ENCODE data around the gene DNAH9.

Gene DNAH9

DNA sequence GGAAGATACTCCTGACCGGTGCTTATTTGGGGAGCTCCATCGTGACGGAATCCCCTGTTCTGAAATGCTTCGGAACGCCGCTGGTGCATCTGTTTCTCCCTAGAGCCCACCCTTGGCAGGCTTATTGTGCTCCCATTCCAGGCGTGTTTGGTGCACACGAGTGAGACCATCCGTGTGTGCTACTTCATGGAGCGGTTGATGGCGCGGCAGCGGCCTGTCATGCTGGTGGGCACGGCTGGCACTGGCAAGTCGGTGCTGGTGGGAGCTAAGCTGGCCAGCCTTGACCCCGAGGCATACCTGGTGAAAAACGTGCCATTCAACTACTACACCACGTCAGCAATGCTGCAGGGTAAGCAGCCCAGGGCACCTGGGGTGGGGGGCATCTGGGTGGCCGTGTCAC lies 170.7 kb downstream of the DNAH9 start:
- DNase-seq (ENCODE audit: low read depth in 2 of 2), result no peak

DNA sequence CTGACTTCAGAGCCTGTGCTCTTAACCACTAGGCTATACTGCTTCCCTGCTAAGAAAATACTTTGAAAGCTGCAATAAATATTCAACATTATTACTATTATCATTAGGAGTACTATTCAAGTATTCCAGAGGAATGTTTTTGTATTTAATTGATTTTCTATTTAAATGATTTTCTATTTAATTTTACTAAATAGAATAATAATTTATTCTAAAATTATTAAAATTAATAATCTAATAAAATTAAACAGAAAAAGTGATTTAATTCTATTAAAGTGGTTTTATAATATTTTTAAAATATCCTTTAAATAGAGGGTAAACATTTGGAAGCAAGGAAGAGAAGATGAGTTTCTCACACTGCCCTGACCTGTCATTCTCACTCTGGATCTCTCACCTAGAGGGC lies 173.8 kb downstream of the DNAH9 start:
- no peak for DNase-seq (ENCODE audit: low read depth in 2 of 2)

GRCh38 chr17:11779892-11780291 lies 181.6 kb downstream of the DNAH9 start:
- no peak for DNase-seq (ENCODE audit: low read depth in 2 of 2)

- DNase-seq (ENCODE audit: low read depth in 2 of 2), result no peak
Measured at GRCh38 chr17:11780621-11781020, 182.4 kb downstream of the DNAH9 start.

DNA sequence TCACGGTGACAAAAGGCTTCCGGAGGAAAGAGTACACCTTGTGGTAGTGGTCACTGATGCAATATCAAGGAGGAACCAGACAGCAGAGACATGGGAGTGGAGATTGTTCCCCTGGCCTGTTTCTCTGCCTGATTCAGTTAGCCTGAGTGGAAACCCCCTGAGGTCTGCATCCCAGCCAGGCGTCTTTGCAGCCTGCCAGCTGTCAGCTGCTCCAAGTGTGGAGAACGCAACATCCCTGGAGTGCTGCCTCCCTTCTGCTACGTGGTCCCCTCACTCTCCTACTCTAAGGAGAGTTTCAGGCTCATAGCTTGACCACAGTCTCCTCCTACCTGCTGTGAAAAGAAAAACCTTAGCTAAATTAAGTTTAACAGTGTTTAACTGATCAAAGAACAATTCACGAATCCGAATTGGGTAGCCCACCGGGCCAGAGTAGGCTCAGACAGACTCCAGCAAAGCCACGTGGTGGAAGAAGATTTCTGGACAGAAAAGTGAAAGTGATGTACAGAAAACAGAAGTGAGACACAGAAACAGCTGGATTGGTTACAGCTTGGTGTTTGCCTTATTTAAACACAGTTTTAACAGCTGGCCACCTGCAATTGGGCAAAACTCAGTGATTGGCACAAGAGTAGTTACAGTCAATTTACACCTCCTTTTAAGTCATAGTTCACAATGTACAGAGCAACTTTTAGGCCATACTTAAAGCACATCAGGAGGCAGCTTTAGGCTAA lies 188.6 kb downstream of the DNAH9 start:
- DNase-seq (ENCODE audit: low read depth in 2 of 2), result no peak

GRCh38 chr17:11795906-11796305 lies 197.6 kb downstream of the DNAH9 start:
- DNase-seq (ENCODE audit: low read depth in 2 of 2), result no peak

- no peak for DNase-seq (ENCODE audit: low read depth in 2 of 2)
Measured at GRCh38 chr17:11797803-11798202, 199.5 kb downstream of the DNAH9 start.

DNA sequence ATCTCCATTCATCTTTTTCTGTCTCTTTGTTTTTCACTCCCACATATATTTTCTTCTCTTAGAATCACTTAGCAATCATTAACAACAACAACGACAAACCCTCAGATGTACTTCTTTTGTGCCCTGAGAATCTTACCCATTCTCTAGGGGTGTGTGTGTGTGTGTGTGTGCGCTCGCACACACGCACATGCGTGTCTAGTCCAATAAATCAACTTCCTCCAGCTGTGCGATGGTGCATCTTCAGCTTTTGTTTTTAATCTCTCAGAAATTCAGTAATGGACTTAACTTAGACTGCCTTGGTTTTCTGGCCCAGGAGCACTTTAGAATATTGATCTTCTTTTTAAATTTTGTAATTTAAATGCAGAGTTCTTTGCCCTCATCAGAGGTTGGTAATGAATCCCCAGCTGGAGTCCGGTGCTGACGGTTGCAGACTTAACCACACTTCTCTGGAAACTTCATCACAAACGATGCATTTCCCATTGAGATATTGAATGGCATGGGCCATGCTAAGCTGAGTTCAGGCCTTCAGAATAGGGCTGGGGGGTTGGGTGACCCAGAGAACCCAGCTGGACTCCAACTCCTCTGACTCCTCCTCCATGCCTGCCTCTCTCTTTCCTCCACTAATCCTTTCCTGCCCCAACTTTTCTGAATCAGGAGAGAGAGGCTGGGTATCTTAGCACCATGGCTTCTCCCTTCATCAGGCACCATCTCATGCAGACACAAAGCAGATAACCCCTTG lies 205.1 kb downstream of the DNAH9 start:
- no peak for DNase-seq (ENCODE audit: low read depth in 2 of 2)

- DNase-seq (ENCODE audit: low read depth in 2 of 2), result no peak
Measured at GRCh38 chr17:11805138-11805537, 206.9 kb downstream of the DNAH9 start.

DNA sequence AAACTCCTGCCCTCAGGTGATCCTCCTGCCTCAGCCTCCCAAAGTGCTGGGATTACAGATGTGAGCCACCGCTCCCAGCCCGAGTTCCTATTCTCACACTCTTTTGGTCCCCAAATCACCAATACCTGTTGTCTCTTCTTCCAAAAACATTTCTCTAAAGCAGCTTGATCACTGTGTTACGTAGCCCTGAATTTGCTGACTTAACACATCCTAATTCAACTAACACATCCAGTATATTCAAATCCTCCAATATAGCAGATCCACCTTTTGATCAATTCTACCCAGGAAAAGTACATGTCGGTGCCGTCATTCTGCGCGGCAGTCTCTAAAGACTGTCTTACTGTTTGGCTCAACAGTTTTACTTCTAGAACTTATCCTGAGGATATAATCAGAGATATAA lies 207.7 kb downstream of the DNAH9 start:
- no peak for DNase-seq (ENCODE audit: low read depth in 2 of 2)

DNA sequence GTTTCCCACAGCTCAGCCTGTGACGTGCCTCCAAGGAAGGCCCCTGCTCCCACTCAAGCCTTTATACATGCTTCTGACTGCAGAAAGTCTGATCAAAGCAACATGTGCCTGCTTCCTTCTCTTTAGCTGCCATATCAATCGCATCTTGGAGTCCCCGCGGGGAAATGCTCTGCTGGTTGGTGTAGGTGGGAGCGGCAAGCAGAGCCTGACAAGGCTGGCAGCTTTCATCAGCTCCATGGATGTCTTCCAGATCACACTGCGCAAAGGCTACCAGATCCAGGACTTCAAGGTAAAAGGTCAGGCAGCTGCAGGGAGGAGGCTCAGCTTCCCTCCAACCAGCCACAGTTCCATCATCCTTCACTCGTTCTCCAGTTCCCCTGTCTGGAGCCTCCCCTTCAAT lies 209.3 kb downstream of the DNAH9 start:
- no peak for DNase-seq (ENCODE audit: low read depth in 2 of 2)

DNA sequence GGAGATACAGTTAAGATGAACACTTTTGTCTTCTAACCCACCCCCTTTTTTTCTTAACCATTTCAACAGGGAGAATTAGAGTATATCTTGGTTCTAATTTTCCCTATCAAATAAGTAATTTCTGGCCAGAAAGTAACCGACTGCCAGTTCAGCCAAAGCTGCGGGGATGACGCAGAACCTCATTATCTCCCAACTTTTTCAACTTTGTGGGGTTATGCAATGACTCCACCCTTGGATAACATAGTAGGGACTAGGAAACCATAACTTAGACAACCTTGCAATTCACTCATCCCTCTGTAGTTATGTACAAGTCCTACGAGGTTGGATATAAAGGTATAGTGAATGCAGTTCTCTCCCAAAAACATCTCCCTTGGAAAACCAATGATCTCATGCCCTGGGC lies 215.0 kb downstream of the DNAH9 start:
- no peak for DNase-seq (ENCODE audit: low read depth in 2 of 2)

GRCh38 chr17:11813871-11814270 lies 215.6 kb downstream of the DNAH9 start:
- no peak for DNase-seq (ENCODE audit: low read depth in 2 of 2)

DNA sequence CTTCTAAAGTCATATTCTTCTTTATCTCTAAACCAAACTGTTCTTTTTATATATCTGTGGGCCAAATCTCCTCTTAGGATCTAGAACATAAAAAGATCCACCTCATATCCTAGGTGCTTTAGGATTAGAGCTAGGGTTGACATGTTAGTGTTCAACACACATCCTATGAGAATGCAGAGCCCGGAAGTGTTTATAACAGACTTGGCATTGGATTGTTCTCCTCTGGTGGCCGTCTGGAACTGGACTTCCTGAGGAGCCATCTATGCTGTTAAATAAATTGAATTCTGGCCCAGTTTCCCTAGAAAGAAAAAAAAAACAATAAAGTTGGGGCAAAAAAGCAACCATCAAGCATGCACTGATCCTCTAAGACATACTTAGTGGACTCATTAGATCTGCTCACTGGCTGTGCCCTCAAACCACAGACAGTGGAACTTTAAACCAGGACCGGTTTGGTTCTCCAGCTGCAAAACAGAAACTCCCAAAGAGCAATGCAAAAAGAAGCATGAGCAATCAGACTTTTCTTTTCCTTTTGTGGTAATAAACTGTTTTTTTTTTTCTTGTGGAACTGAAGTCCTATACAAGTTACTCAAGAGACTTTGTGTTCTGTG lies 216.5 kb downstream of the DNAH9 start:
- DNase-seq (ENCODE audit: low read depth in 2 of 2), result no peak

- DNase-seq (ENCODE audit: low read depth in 2 of 2), result no peak
Measured at GRCh38 chr17:11816409-11816808, 218.1 kb downstream of the DNAH9 start.

GRCh38 chr17:11823862-11824261 lies 225.6 kb downstream of the DNAH9 start:
- DNase-seq (ENCODE audit: low read depth in 2 of 2), result no peak

DNA sequence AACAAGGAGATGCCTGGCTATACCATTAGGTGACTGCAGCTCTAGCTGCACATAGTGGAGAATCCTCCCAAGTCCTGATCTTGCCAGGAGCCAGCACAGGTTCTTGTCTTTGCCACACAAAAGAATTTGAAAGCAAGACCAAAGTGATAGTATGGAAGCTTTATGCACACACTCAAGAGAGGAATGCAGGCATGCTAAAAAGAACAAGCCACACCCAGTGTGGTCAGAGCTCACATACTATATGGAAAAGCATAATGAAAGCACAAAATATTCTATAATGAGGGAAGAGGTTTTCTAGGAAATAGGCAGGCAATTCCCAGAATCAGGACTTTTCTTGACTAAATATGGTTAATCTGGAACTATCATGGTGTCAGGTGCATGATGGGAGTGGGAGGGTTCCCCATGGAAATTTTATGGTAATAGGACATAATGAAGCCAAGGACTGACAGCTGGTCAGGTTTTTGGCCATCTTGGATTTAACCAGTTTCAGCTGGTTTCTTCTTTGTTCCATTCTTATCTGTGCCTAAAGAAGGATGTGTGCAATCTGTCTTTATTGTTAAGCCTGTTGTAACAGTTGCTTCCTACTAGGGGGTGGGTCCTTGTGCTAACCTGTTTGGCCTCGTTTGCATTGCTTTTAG lies 227.4 kb downstream of the DNAH9 start:
- no peak for DNase-seq (ENCODE audit: low read depth in 2 of 2)

DNA sequence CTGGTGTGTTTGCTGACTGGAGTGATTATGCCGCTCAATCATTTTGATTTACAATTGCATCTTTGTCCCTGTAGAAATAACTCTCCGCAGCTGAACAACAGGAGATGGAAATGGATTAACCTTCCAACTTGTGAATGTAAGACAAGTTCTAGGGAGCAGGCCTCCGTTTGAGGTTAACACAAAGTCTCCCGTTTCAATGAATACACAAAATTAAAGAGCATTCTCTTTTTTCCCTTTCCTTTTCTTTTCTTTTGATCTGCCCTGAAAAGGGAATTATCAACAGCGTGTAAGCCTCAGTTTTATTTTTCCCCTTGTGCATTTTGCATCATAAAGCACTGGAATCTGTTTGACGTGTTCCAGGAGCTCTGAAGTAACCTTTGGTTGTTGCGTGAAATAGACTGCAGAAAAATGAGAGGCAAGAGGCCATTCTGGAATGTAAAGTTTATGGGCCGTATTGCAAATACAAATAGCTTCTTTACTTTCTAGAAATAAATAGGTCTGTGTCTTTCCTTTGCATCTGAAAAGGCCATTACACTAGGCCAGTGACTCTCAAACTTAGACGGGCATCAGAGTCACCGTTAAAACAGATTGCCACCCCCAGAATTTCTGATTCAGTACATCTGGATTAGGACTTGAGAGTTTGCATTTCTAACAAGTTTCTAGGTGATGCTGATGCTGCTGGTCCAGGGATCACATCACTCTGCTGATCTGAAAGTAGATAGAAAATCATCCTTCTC lies 234.3 kb downstream of the DNAH9 start:
- DNase-seq (ENCODE audit: low read depth in 2 of 2), result no peak

GRCh38 chr17:11836508-11836907 lies 238.2 kb downstream of the DNAH9 start:
- no peak for DNase-seq (ENCODE audit: low read depth in 2 of 2)

DNA sequence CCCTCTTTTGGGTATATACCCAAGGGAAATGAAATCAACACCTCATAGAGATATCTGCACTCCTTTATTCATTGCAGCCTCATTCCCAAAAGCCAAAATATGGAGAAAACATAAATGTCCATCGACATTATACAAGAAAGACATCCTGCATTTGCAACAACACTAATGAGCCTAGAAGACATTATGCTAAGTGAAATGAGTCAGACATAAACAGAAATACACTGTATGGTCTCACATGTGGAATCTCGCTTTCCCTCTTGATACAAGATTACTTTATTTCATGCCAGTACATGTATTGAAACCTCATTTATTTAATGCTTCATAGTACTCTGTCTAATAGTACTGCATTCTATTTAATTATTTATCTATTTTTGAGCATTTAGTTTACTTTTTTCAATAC lies 241.8 kb downstream of the DNAH9 start:
- DNase-seq (ENCODE audit: low read depth in 2 of 2), result no peak

DNA sequence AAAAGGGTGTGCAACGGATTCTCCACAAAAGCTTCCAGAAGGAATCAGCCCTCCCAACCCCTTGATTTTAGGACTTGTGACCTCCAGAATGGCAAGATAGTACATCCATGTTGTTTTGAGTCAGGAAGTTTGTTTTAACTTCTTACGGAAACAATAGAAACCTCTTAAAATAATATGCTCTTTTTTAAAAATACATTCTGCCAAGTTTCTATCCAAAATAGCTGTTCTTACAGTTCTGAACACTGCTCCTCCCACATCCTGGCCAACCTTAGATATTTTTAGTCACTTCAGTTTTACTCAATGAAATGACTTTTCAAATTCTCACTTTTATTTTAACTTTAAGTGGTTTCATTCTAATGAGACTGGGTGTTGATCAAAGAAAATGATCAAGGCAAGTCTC lies 242.6 kb downstream of the DNAH9 start:
- DNase-seq (ENCODE audit: low read depth in 2 of 2), result no peak

- no peak for DNase-seq (ENCODE audit: low read depth in 2 of 2)
Measured at GRCh38 chr17:11848330-11848729, 250.1 kb downstream of the DNAH9 start.
